Measurements from ENCODE around the gene GRM1.
"Not testable (repeated sequence)": the region's sequence is repeated elsewhere in the genome, so short reads cannot be mapped to it uniquely, and the experiment has no call there.

GRM1 gene

DNA sequence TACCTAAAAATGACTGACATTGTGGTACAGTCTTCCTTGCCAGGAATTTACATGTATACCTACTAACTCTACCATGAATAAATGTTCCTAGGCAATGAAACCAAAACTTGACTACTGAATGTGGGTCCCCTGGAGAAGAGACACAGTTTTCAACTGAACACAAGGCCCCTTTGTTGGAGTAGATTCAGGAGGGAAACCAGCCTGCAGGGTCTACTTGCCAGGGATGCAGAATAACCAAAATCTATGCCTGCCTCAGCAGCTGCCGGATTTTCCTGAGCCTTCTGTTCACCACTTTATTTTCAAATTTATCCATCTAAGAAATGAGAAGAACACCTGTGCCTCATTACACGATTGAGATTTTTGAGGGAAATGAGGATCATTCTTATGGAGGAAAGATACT lies 211.9 kb downstream of the GRM1 start:
- CTCF ChIA-PET = no interaction called here
- no peaks in the 10 kb centered on the region for H3K4me1 ChIP-seq (ENCODE audit: control insufficient read depth, insufficient read depth, low read length)
- POLR2A ChIA-PET = no interaction called here
- TF ChIP-seq ZNF596 (tag by site-specific recombination; IDR thresholded peaks at IDR 0.05) (no peak), ZNF324 (tag by site-specific recombination; IDR thresholded peaks at IDR 0.05) (no peak), ZIC2 (tag by site-specific recombination; IDR thresholded peaks at IDR 0.05) (no peak), ZNF146 (tag by site-specific recombination; IDR thresholded peaks at IDR 0.05) (no peak), ZNF114 (tag by site-specific recombination; IDR thresholded peaks at IDR 0.05) (no peak)
- H3K4me3 ChIP-seq (ENCODE audit: low read depth, low read length) = no peak overlapping the region
- no peaks in the 10 kb centered on the region for H3K9me3 ChIP-seq (ENCODE audit: control insufficient read depth, insufficient read depth, low read depth, low read length)
- H3K36me3 ChIP-seq (ENCODE audit: control insufficient read depth in 2 of 2, insufficient read depth in 1 of 2, low read length in 2 of 2) = no peaks in the 10 kb centered on the region
- H3K27ac ChIP-seq (ENCODE audit: extremely low read depth, low read depth, low read length) = no peak overlapping the region

DNA sequence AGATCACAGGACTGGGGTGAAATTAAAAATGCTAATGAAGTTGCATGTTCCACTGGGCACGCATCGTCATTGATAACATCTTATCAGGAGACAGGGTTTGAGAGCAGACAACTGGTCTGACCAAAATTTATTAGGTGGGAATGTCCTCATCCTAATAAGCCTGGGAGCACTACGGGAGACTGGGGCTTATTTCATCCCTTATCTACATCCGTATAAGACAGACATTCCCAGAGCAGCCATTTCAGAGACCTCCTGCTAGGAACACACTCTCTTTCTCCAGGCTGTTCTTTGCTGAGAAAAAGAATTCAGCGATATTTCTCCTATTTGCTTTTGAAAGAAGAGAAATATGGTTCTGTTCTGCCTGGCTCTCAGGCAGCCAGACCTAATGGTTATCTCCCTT lies 214.8 kb downstream of the GRM1 start:
- H3K36me3 ChIP-seq (ENCODE audit: control insufficient read depth in 2 of 2, insufficient read depth in 1 of 2, low read length in 2 of 2); H3K27ac ChIP-seq (ENCODE audit: extremely low read depth, low read depth, low read length); POLR2A ChIA-PET; H3K4me1 ChIP-seq (ENCODE audit: control insufficient read depth, insufficient read depth, low read length); CTCF ChIA-PET; H3K9me3 ChIP-seq (ENCODE audit: control insufficient read depth, insufficient read depth, low read depth, low read length); H3K4me3 ChIP-seq (ENCODE audit: low read depth, low read length): not testable (repeated sequence)
- TF ChIP-seq SETDB1 (IDR thresholded peaks at IDR 0.05; ENCODE audit: insufficient read length, low read length) = peak; percentile 96
- TF ChIP-seq TRIM28 (IDR thresholded peaks at IDR 0.05; ENCODE audit: borderline replicate concordance, low read length) = peak; percentile 73; the same call in 1 of the 2 replicates

DNA sequence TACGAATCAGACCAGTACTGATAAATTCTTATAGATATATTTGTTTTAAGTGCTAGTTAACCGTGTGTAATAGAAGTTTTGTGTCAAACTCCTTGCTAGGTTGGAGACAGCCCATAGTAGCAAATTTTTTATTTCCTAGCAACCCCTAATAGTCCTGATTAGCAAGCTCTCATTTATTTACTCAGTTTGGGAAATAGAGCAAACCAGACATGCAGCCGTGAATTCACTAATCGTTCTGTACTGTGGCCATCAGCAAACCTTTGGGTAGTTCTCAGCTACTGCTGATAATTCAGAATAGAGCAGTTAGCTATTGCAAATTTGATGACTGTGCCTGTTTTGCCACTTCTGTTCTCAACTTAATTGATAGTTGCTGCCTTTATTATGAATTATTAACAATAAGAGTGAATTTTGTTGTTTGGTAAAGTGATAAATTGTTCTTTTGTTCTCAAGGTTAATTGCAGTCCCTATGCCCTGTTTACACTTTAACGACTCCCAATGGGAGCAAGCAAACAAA lies 215.8 kb downstream of the GRM1 start:
- ChIA-PET POLR2A (no interaction called here), CTCF (no interaction called here)
- Histone ChIP-seq H3K9me3 (ENCODE audit: control insufficient read depth, insufficient read depth, low read depth, low read length) (no peaks in the 10 kb centered on the region), H3K4me3 (ENCODE audit: low read depth, low read length) (no peak overlapping the region), H3K27ac (ENCODE audit: extremely low read depth, low read depth, low read length) (no peak overlapping the region), H3K4me1 (ENCODE audit: control insufficient read depth, insufficient read depth, low read length) (no peaks in the 10 kb centered on the region), H3K36me3 (ENCODE audit: control insufficient read depth in 2 of 2, insufficient read depth in 1 of 2, low read length in 2 of 2) (no peaks in the 10 kb centered on the region)
- TF ChIP-seq OSR2 (tag by site-specific recombination; IDR thresholded peaks at IDR 0.05) (no peak), KLF16 (tag by site-specific recombination; IDR thresholded peaks at IDR 0.05) (no peak), ZNF169 (tag by site-specific recombination; IDR thresholded peaks at IDR 0.05) (no peak), ZNF768 (tag by site-specific recombination; IDR thresholded peaks at IDR 0.05) (no peak), ZNF670 (tag by site-specific recombination; IDR thresholded peaks at IDR 0.05; ENCODE audit: low read depth) (no peak), ZNF112 (tag by site-specific recombination; IDR thresholded peaks at IDR 0.05) (no peak), ZBTB20 (tag by site-specific recombination; IDR thresholded peaks at IDR 0.05) (no peak), MEIS1 (CRISPR knock-in tag; IDR thresholded peaks at IDR 0.05; ENCODE audit: borderline replicate concordance) (no peak), TCF7L2 (IDR thresholded peaks at IDR 0.05; ENCODE audit: borderline replicate concordance, low read depth, low read length) (no peak), ZNF416 (tag by site-specific recombination; IDR thresholded peaks at IDR 0.05) (no peak), ZNF701 (tag by site-specific recombination; IDR thresholded peaks at IDR 0.05) (no peak)
- TF ChIP-seq, protein P1, sequence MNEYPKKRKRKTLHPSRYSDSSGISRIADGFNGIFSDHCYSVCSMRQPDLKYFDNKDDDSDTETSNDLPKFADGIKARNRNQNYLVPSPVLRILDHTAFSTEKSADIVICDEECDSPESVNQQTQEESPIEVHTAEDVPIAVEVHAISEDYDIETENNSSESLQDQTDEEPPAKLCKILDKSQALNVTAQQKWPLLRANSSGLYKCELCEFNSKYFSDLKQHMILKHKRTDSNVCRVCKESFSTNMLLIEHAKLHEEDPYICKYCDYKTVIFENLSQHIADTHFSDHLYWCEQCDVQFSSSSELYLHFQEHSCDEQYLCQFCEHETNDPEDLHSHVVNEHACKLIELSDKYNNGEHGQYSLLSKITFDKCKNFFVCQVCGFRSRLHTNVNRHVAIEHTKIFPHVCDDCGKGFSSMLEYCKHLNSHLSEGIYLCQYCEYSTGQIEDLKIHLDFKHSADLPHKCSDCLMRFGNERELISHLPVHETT (tag by site-specific recombination; IDR thresholded peaks at IDR 0.05) = no peak
- TF ChIP-seq, protein P2, sequence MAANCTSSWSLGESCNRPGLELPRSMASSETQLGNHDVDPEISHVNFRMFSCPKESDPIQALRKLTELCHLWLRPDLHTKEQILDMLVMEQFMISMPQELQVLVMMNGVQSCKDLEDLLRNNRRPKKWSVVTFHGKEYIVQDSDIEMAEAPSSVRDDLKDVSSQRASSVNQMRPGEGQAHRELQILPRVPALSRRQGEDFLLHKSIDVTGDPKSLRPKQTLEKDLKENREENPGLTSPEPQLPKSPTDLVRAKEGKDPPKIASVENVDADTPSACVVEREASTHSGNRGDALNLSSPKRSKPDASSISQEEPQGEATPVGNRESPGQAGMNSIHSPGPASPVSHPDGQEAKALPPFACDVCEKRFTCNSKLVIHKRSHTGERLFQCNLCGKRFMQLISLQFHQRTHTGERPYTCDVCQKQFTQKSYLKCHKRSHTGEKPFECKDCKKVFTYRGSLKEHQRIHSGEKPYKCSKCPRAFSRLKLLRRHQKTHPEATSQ (tag by site-specific recombination; IDR thresholded peaks at IDR 0.05) = no peak
- TF ChIP-seq, protein P3, sequence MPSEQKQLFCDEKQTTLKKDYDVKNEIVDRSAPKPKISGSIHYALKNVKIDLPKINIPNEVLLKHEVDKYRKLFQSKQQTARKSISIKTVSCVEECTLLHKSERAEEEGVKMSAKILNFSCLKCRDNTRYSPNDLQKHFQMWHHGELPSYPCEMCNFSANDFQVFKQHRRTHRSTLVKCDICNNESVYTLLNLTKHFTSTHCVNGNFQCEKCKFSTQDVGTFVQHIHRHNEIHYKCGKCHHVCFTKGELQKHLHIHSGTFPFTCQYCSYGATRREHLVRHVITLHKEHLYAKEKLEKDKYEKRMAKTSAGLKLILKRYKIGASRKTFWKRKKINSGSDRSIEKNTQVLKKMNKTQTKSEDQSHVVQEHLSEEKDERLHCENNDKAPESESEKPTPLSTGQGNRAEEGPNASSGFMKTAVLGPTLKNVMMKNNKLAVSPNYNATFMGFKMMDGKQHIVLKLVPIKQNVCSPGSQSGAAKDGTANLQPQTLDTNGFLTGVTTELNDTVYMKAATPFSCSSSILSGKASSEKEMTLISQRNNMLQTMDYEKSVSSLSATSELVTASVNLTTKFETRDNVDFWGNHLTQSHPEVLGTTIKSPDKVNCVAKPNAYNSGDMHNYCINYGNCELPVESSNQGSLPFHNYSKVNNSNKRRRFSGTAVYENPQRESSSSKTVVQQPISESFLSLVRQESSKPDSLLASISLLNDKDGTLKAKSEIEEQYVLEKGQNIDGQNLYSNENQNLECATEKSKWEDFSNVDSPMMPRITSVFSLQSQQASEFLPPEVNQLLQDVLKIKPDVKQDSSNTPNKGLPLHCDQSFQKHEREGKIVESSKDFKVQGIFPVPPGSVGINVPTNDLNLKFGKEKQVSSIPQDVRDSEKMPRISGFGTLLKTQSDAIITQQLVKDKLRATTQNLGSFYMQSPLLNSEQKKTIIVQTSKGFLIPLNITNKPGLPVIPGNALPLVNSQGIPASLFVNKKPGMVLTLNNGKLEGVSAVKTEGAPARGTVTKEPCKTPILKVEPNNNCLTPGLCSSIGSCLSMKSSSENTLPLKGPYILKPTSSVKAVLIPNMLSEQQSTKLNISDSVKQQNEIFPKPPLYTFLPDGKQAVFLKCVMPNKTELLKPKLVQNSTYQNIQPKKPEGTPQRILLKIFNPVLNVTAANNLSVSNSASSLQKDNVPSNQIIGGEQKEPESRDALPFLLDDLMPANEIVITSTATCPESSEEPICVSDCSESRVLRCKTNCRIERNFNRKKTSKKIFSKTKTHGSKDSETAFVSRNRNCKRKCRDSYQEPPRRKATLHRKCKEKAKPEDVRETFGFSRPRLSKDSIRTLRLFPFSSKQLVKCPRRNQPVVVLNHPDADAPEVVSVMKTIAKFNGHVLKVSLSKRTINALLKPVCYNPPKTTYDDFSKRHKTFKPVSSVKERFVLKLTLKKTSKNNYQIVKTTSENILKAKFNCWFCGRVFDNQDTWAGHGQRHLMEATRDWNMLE (tag by site-specific recombination; conservative IDR thresholded peaks at IDR 0.05; ENCODE audit: low read depth) = no peak

Data from HEK293 (cell line).